22Rv1 (cell line): ENCODE results near the gene ETS1.

Experiments
- ZFX ChIP-seq: fragments of 450-650 bp; IDR thresholded peaks from 2 replicates; pipeline ENCODE4 v1.6.1; 2017; ENCODE audit warnings: antibody characterized with exemption, borderline replicate concordance
- TF ChIP-seq, protein P1 (sequence below): fragments of 450-650 bp; IDR thresholded peaks from 2 replicates; pipeline ENCODE4 v1.5.1; 2017; ENCODE audit warnings: mild to moderate bottlenecking

DNA sequence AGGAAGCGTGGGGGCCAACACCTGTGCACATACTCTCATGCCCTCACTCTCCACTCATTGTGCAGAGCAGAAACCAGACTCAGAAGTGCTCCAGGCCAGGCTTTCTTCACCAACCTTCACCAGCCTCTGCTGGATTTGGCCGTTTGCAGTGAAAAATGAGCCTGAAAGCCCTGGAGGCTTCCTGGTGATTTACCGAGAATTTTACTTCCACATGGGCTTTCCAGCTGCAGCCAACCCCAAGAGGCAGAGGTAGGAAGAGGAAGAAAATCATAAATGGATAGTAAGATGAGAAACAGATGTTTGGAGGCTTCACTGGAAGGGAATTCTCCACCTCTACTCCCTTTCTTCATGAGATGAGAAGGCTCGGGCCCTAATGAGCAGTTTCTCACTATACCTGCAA lies 155.4 kb downstream of the ETS1 start:
- TF ChIP-seq, protein P1, sequence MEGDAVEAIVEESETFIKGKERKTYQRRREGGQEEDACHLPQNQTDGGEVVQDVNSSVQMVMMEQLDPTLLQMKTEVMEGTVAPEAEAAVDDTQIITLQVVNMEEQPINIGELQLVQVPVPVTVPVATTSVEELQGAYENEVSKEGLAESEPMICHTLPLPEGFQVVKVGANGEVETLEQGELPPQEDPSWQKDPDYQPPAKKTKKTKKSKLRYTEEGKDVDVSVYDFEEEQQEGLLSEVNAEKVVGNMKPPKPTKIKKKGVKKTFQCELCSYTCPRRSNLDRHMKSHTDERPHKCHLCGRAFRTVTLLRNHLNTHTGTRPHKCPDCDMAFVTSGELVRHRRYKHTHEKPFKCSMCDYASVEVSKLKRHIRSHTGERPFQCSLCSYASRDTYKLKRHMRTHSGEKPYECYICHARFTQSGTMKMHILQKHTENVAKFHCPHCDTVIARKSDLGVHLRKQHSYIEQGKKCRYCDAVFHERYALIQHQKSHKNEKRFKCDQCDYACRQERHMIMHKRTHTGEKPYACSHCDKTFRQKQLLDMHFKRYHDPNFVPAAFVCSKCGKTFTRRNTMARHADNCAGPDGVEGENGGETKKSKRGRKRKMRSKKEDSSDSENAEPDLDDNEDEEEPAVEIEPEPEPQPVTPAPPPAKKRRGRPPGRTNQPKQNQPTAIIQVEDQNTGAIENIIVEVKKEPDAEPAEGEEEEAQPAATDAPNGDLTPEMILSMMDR, result no peak
- no peak for TF ChIP-seq ZFX
